Panc1 (cell line): ENCODE results near the gene EWSR1. TPM values are rescaled to one million over a fixed set of nuclear protein-coding genes. Genes with fewer than 3 reads are reported as not detected.

Source experiments
- ATAC-seq: fragments of 200-7000 bp; cut with Tn5 transposase; 2 replicates; pipeline ENCODE4 v1.9.1; 2020; ENCODE audit warnings: mild to moderate bottlenecking, moderate library complexity
- BruUV-seq: library from RNA; stranded (reverse); fragments of 400-500 nt; replicated peaks from 2 replicates; lab custom pipeline; 2021; lab: Mats Ljungman, UMichigan
- CTCF ChIA-PET: fragments of 300-600 bp; sonication (Branson Sonifier 250); formaldehyde crosslinking; loops from one replicate; lab custom pipeline; 2022; ENCODE audit warnings: antibody characterized with exemption; lab: Charles Lee
- POLR2A ChIA-PET: fragments of 300-600 bp; sonication (Branson Sonifier 250); formaldehyde crosslinking; loops from one replicate; lab custom pipeline; 2022; ENCODE audit warnings: antibody characterized with exemption; lab: Charles Lee
- DNase-seq: peaks from one replicate; pipeline ENCODE4 v3.0.0-alpha.2; 2010; ENCODE audit warnings: low read depth, low spot score
- H3K27ac ChIP-seq: 2 replicates; pipeline ENCODE4 v1.5.1; 2011; ENCODE audit warnings: mild to moderate bottlenecking, low read length, inconsistent platforms
- H3K27me3 ChIP-seq: fragments of 200-500 bp; sonication (Bioruptor generic); 2 replicates; pipeline ENCODE4 v1.6.0; 2014; ENCODE audit warnings: low read length, inconsistent platforms; ENCODE audit not compliant: control insufficient read depth, insufficient read depth
- H3K36me3 ChIP-seq: fragments of 200-500 bp; sonication (Bioruptor generic); 2 replicates; pipeline ENCODE4 v1.5.1; 2014; ENCODE audit warnings: inconsistent platforms, mild to moderate bottlenecking, low read length, moderate library complexity; ENCODE audit not compliant: control insufficient read depth, insufficient read depth
- H3K4me1 ChIP-seq: 2 replicates; pipeline ENCODE4 v1.5.1; 2011; ENCODE audit warnings: inconsistent platforms, mild to moderate bottlenecking, low read length, moderate library complexity; ENCODE audit not compliant: control insufficient read depth, insufficient read depth
- H3K4me3 ChIP-seq, 2 experiments: 2 replicates each; pipeline ENCODE4 v1.5.1; 2011 to 2012; ENCODE audit warnings: low read depth in 2 of 2, low read length in 2 of 2, mild to moderate bottlenecking in 2 of 2, inconsistent platforms in 1 of 2, moderate library complexity in 1 of 2
- H3K9me3 ChIP-seq: fragments of 200-500 bp; sonication (Bioruptor generic); 2 replicates; pipeline ENCODE4 v1.5.1; 2014; ENCODE audit warnings: low read depth, mild to moderate bottlenecking, inconsistent platforms, low read length, moderate library complexity; ENCODE audit not compliant: control insufficient read depth, insufficient read depth
- POLR2AphosphoS5 ChIP-seq: IDR thresholded peaks from 2 replicates; pipeline ENCODE4 v1.6.1; 2012; ENCODE audit warnings: mild to moderate bottlenecking, low read depth, low read length, moderate library complexity
- SIN3A ChIP-seq: IDR thresholded peaks from 2 replicates; pipeline ENCODE4 v1.6.1; 2012; ENCODE audit warnings: low read depth, mild to moderate bottlenecking, low read length, moderate library complexity, borderline replicate concordance; ENCODE audit not compliant: insufficient read depth
- TCF7L2 ChIP-seq: IDR thresholded peaks from 2 replicates; pipeline ENCODE4 v1.6.1; 2011; ENCODE audit warnings: mild to moderate bottlenecking, low read depth, low read length, inconsistent platforms
- in situ Hi-C: cut with HindIII; loops from 2 replicates; pipeline ENCODE4 v1.10.0; 2016; ENCODE audit warnings: low sequenced_read_pairs, low pct_unique_long_range_greater_than_20kb
- intact Hi-C: fragments of 100-400 bp; cut with micrococcal nuclease; formaldehyde crosslinking; loops from one replicate; pipeline ENCODE4 v1.10.0; 2022; ENCODE audit not compliant: unreplicated experiment
- total RNA-seq: library from RNA; stranded (reverse); gene quantifications from one replicate; pipeline ENCODE4 v1.2.1, GENCODE V29; 2021; ENCODE audit not compliant: unreplicated experiment
- TF ChIP-seq, protein P1 (sequence below): fragments of 450-650 bp; IDR thresholded peaks from 2 replicates; pipeline ENCODE4 v1.5.1; 2017; ENCODE audit warnings: mild to moderate bottlenecking
- TF ChIP-seq, protein P2 (sequence below), 2 experiments: IDR thresholded peaks; 2 replicates each; pipeline ENCODE4 v1.6.1; 2011 to 2012; ENCODE audit warnings: low read depth in 2 of 2, control low read depth in 1 of 2, low read length in 1 of 2, mild to moderate bottlenecking in 1 of 2, moderate library complexity in 1 of 2; ENCODE audit not compliant: insufficient read depth in 1 of 2

Gene EWSR1
- total RNA-seq, 1 experiment from 2014 or later: 272 TPM

DNA sequence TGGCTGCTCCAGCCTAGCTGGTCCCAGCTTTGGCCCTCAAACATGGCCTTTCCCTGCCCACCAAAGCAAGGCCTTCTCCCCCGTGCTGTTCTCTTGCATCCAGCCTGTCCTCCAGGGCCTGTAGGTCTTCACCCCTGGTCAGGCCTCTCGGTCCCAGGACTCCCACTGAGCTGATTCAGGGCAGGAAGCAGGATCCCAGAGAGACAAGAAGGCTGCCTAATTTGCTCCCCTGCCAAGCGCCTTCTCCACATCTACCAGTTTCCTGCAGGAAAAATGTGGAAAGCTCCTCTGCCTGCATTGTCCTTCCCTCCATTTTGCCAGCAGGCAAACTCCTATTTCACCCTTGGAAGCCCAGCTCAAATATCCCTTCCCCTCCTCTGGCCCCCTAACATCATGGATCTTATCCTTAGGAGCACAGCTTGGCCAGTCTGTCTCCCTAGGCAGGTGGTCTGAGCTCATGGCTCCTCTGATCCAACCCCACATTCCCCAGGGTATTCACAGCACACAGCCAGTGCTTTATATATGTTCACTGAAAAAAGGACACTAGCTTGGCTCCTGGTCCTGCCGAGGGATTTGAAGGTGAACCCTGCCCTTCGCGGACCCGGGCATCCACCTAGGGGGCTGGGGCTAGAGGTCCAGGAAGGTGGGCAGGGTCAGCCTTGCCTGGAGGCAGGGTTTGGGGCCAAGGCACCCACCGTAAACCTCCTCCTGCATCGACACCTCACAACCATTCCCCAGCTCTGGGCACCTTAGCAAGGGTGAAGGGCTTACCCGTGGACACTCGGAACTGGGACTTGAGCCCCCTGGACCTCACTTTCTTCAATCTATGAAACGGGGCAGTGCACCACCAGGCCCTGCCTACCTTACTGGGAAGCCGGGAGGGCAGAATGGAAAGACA lies 1.3 kb upstream of the EWSR1 start:
- intact Hi-C loops: no loop called here
- ChIA-PET POLR2A (no interaction called here), CTCF (no interaction called here)
- no TSS peak for BruUV-seq
- no peak for DNase-seq
- Histone ChIP-seq H3K4me3 (peak overlapping the region; percentile 91 to 98), H3K27ac (peak overlapping the region; percentile 98), H3K36me3 (peaks cover 22% of the 10 kb centered on the region), H3K27me3 (no peaks in the 10 kb centered on the region), H3K4me1 (peaks cover 24% of the 10 kb centered on the region), H3K9me3 (no peaks in the 10 kb centered on the region)
- no peak for ATAC-seq
- in situ Hi-C loops: no loop called here
- no peak for TF ChIP-seq SIN3A
- no peak for TF ChIP-seq POLR2AphosphoS5
- TF ChIP-seq, protein P1, sequence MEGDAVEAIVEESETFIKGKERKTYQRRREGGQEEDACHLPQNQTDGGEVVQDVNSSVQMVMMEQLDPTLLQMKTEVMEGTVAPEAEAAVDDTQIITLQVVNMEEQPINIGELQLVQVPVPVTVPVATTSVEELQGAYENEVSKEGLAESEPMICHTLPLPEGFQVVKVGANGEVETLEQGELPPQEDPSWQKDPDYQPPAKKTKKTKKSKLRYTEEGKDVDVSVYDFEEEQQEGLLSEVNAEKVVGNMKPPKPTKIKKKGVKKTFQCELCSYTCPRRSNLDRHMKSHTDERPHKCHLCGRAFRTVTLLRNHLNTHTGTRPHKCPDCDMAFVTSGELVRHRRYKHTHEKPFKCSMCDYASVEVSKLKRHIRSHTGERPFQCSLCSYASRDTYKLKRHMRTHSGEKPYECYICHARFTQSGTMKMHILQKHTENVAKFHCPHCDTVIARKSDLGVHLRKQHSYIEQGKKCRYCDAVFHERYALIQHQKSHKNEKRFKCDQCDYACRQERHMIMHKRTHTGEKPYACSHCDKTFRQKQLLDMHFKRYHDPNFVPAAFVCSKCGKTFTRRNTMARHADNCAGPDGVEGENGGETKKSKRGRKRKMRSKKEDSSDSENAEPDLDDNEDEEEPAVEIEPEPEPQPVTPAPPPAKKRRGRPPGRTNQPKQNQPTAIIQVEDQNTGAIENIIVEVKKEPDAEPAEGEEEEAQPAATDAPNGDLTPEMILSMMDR: no peak
- TF ChIP-seq, protein P2, sequence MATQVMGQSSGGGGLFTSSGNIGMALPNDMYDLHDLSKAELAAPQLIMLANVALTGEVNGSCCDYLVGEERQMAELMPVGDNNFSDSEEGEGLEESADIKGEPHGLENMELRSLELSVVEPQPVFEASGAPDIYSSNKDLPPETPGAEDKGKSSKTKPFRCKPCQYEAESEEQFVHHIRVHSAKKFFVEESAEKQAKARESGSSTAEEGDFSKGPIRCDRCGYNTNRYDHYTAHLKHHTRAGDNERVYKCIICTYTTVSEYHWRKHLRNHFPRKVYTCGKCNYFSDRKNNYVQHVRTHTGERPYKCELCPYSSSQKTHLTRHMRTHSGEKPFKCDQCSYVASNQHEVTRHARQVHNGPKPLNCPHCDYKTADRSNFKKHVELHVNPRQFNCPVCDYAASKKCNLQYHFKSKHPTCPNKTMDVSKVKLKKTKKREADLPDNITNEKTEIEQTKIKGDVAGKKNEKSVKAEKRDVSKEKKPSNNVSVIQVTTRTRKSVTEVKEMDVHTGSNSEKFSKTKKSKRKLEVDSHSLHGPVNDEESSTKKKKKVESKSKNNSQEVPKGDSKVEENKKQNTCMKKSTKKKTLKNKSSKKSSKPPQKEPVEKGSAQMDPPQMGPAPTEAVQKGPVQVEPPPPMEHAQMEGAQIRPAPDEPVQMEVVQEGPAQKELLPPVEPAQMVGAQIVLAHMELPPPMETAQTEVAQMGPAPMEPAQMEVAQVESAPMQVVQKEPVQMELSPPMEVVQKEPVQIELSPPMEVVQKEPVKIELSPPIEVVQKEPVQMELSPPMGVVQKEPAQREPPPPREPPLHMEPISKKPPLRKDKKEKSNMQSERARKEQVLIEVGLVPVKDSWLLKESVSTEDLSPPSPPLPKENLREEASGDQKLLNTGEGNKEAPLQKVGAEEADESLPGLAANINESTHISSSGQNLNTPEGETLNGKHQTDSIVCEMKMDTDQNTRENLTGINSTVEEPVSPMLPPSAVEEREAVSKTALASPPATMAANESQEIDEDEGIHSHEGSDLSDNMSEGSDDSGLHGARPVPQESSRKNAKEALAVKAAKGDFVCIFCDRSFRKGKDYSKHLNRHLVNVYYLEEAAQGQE (IDR thresholded peaks at IDR 0.05; ENCODE audit: insufficient read depth in 1 of 2, low read depth in 2 of 2, low read length in 1 of 2): no peak
- TF ChIP-seq TCF7L2: no peak

DNA sequence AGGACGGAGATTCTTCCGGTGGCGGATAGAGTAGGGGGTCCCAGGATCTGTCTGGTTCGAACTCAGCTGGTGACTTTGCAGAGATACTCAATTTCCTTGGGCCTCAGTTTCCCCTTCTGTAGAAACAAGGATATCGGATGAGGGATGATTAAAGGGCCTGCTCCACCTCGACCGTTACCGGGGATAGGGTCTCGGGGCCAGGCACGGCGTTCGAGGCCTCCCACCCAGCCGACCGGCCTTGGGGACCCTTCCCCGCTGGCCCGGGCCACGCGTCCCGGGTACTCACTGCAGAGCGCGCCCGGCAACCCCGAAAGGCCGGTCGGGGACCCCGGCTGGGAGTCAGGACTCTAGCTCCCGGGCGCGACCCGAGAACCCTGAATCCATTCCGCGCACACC lies 608 bp upstream of the EWSR1 start:
- Histone ChIP-seq H3K4me3 (peak overlapping the region; percentile 91 to 98), H3K27ac (peak overlapping the region; percentile 98), H3K36me3 (peaks cover 27% of the 10 kb centered on the region), H3K27me3 (no peaks in the 10 kb centered on the region), H3K4me1 (peaks cover 30% of the 10 kb centered on the region), H3K9me3 (no peaks in the 10 kb centered on the region)
- TF ChIP-seq POLR2AphosphoS5 (no peak), TCF7L2 (no peak), SIN3A (no peak)
- TF ChIP-seq, protein P1: no peak
- TF ChIP-seq, protein P2 (IDR thresholded peaks at IDR 0.05; ENCODE audit: insufficient read depth in 1 of 2, low read depth in 2 of 2, low read length in 1 of 2): no peak
- DNase-seq (no peak), ATAC-seq (no peak)
- TSS peak; percentile 86 for BruUV-seq
- intact Hi-C loops: no loop called here
- ChIA-PET POLR2A (no interaction called here), CTCF (no interaction called here)
- in situ Hi-C loops: no loop called here
